ENCODE results near the gene AP2S1.
"Not testable (repeated sequence)": the region's sequence is repeated elsewhere in the genome, so short reads cannot be mapped to it uniquely, and the experiment has no call there.

AP2S1 gene

DNA sequence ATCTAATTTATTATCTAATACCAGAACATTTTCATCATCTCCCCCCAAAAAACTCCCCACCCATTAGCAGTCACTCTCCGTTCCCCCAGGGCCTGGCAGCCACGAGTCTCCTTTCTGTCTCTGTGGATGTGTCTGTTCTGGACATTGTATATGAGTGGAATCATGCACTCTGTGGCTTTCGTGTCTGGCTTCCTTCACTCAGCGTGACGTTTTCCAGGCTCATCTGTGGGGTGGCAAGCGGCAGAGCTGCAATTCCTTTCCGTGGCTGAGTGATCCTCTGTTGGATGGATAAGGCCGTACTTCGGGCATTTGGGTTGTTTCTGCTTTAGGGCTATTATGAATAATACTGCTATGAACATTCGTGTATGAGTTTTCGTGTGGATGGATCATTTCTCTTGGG is 3.1 kb downstream of the AP2S1 start:
- Histone ChIP-seq H3K27ac (no peak overlapping the region), H3K4me3 (no peak overlapping the region)

DNA sequence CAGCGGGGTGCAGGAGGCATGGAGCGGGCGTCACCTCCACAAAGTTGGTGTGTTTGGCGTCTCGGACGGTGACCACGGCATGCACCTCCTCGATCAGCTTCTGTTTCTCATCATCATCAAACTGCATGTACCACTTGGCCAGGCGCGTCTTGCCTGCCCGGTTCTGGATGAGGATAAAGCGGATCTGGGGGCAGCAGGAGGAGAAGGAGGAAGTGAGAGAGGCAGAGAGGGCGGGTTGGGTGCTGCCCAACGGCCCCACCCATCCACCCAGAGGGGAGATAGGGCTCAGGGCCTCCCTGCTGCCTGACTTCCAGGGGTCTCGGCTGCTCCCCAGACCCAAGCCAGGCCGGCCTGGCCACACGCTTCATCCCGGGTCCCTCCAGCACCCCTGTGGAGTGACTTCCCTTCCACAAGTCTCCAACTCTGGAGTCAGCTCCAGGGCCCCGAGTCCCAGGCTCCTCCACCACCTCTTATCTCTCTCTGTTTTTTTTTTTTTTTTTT is 4.6 kb downstream of the AP2S1 start:
- peak overlapping the region in 2 of 21 experiments; percentile 47 to 50 for H3K27ac ChIP-seq
- no peak overlapping the region for H3K4me3 ChIP-seq

DNA sequence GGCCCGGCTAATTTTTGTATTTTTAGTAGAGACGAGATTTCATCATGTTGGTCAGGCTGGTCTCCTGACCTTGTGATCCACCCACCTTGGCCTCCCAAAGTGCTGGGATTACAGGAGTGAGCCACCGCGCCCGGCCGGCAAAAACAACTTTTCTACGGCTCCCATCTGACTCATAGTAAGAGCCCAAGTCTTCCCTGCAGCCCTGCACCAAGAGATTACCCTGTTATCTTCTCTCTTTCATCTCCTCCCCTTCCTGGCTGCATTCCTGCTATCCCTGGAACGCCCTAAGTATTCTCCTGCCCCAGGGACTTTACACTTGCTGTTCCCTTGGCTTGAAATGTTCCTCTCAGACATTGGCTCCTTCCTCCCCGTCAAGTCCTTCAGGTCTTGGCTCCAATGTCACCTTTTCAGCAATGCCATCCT is 6.6 kb downstream of the AP2S1 start:
- Histone ChIP-seq H3K4me3 (no peak overlapping the region), H3K27ac (no peak overlapping the region)

GRCh38 chr19:46842791-46843190 is 7.9 kb downstream of the AP2S1 start:
- no peak overlapping the region for H3K4me3 ChIP-seq
- H3K27ac ChIP-seq: no peak overlapping the region

DNA sequence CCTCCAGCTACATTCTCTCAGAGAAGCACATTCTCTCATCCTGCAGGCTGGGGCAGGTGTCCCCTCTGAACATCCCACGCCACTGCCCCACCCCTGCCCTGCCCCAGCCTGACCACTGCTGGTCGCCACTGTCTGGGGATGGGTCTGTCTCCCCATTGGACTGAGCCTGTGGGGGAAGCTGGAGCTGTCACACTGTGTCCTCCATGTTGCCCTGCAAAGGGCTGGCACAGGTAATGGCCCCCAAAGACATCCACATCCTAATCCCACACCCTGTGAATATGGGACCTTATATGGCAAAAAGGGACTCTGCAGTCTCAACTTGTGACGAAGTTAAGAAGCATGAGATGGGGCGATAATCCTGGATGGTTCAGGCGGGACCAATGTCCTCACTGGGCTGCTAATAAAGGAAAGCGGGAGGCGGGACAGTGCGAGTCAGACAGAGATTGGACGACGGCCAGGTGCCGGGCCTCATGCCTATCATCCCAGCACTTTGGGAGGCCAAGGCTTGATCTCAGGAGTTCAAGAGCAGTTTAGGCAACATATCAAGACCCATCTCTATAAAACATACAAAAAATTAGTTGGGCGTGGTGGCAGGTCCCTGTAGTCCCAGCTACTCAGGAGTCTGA is 9.1 kb downstream of the AP2S1 start:
- Histone ChIP-seq H3K4me3 (no peak overlapping the region), H3K27ac (peak overlapping the region in 3 of 21 experiments; percentile 25 to 70 (median 60))

GRCh38 chr19:46840498-46840942 is 10.1 kb downstream of the AP2S1 start:
- Histone ChIP-seq H3K27ac (peak overlapping the region in 16 of 21 experiments; percentile 20 to 71 (median 50)), H3K4me3 (no peak overlapping the region)

DNA sequence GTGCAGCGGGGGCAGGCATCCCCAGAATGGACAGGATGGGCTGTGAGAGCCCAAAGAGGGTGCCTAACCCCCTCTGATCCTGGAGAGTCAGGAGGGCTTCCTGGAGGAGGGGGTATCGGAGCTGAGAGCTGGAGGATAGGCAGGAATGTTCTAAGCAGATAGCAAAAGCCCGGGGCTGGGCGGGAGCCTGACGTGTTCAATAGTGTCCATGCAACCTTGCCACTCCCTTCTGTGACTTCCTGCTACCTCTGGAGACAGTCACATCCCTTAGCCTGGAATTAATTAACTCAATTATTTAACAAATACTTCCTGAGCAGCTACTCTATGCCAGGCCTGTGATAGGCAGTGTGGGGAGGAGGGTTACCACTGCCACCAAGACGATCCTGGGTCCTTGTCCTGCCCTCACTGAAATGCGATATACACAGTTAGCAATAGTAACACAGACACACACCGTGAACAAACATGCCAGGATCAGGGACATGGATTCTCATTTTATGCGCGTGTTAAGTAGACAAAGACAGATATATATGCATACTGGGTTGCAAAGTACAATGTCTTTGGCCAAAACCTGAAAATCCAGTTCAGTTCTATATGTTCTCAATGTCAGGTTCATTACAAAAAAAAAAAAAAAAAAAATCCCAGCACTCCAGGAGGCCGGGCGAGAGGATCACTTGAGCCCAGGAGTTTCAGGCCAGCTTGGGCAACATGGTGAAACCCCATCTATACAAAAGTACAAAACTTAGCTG is 10.7 kb downstream of the AP2S1 start:
- Histone ChIP-seq H3K4me3 (no peak overlapping the region), H3K27ac (peak overlapping the region in 17 of 21 experiments; percentile 20 to 71 (median 49))

DNA sequence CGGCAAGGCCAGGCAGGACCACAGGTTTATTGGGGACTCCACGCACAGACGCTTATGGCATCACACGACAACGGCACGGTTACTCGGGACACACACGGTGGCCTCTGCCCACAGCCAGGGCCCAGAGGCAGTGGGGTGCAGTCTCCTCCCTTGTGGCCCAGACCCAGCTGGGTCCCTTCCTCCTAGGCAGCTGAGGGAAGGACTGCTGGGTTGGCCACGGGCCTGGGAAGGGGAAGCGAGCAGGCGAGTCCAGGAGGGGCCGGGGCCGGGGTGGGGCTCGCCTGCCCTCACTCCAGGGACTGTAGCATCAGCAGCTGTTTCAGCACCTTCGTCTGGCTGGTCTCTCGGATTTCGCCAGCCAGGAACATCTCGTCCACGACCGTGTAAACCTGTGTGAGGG is 12.5 kb downstream of the AP2S1 start:
- H3K4me3 ChIP-seq: no peak overlapping the region
- no peak overlapping the region for H3K27ac ChIP-seq

DNA sequence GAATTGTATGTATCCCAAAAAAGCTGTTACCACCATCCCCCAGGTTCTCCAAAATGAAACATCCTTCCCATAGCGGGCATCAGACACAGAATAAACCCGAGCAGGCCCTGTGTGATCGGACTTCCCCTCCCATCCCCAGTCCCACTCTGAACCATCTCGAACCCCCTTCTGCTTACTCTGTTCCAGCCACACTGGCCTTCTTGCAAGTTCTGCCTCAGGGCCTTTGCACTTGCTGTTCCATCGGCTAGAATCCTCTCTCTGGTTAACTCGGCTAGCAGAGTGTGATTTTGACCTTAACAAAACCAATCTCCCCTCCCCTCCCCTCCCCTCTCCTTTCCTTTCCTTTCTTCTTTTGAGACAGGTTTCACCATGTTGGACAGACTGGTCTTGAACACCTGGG is 15.7 kb downstream of the AP2S1 start:
- Histone ChIP-seq H3K4me3 (no peak overlapping the region), H3K27ac (no peak overlapping the region)

- no peak overlapping the region for H3K27ac ChIP-seq
- H3K4me3 ChIP-seq: no peak overlapping the region
Measured at GRCh38 chr19:46834121-46834520, 16.5 kb downstream of the AP2S1 start.

- no peak overlapping the region for H3K27ac ChIP-seq
- H3K4me3 ChIP-seq: no peak overlapping the region
Measured at GRCh38 chr19:46830864-46831263, 19.8 kb downstream of the AP2S1 start.

DNA sequence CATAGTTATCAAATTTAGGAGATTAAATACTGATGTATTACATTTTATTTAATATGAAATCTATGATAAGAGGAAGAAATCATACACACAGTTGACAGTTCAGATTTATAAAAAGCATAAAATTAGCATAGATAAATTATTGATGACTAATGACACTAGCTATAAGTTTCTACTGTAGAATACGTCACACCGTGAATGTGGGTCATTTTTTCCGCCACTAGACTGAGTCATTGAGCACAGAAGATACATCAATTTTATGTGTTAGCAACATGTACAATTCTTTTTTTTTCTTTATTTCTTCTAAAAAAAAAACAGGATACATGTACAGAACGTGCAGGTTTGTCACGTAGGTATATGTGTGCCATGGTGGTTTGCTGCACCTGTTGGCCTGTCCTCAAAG is 22.2 kb downstream of the AP2S1 start:
- H3K4me3 ChIP-seq: no peak overlapping the region
- no peak overlapping the region for H3K27ac ChIP-seq

DNA sequence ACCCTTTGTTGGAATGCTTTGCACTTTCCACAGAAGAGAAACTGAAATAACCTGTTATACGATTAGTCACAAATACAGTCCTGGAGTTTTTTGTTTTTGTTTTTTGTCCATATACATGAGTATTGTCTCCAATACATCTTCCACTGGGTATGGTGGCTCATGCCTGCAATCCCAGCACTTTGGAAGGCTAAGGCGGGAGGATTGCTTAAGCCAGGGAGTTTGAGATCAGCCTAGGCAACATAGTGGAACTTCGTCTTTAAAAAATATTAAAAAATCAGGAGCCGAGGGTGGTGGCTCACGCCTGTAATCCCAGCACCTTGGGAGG is 25.0 kb downstream of the AP2S1 start:
- Histone ChIP-seq H3K4me3 (no peak overlapping the region), H3K27ac (peak overlapping the region in 6 of 21 experiments; percentile 21 to 74 (median 44))

DNA sequence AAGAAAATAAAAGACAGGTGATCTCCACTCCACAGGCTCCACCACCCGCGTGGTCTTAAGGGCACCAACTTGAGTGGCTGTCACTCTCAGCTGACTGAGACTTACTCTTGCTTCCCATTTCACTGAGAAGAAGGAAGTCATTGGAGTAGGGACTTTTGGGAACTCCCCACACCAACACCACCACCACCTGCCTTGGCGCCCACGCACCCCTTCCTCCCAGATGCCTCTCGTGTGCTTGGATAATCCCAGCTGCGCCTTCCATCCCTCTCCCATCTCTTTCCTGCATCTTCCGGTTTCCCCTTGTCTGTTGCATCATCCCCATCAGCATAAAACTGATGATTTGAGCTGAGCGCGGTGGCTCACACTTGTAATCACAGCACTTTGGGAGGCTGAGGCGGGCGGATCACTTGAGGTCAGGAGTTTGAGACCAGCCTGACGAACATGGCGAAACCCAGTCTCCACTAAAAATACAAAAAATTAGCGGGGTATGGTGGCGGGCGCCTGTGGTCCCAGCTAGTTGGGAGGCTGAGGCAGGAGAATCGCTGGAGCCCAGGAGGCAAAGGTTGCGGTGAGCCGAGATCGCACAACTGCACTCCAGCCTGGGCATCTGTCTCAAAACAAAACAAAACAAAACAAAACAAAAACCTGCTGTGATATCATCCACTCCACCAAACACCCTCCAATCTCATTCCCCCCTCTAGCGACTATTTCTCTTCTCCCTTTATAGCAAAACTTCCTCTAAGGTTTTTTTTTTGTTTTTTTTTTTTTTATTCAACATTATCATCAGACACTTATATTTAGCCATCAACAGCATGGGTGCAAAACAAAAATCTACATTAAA is 25.5 kb downstream of the AP2S1 start:
- peak overlapping the region in 8 of 21 experiments; percentile 39 to 74 (median 56) for H3K27ac ChIP-seq
- no peak overlapping the region for H3K4me3 ChIP-seq

- Histone ChIP-seq H3K27ac (peak overlapping the region in 3 of 21 experiments; percentile 65 to 86 (median 80)), H3K4me3 (no peak overlapping the region)
Measured at GRCh38 chr19:46823049-46823448, 27.6 kb downstream of the AP2S1 start.

- H3K4me3 ChIP-seq: not testable (repeated sequence)
- H3K27ac ChIP-seq: peak overlapping the region in 17 of 21 experiments; percentile 14 to 86 (median 65)
Measured at GRCh38 chr19:46822410-46822787, 28.2 kb downstream of the AP2S1 start.

GRCh38 chr19:46821512-46822409 is 28.9 kb downstream of the AP2S1 start:
- Histone ChIP-seq H3K27ac (peak overlapping the region in 20 of 21 experiments; percentile 14 to 86 (median 64)), H3K4me3 (no peak overlapping the region)

GRCh38 chr19:46818812-46819211 is 31.8 kb downstream of the AP2S1 start:
- H3K27ac ChIP-seq: no peak overlapping the region
- no peak overlapping the region for H3K4me3 ChIP-seq
